Activated T-cell treated with anti-CD3 and anti-CD28 coated beads, Interleukin-2, amount 50 U/mL, for 48 hours (primary cell): ENCODE data around the gene LRBA.

Experiments used
- DNase-seq, 2 experiments: peaks; one replicate each; pipeline ENCODE4 v3.0.0-alpha.2; 2020

LRBA gene

DNA sequence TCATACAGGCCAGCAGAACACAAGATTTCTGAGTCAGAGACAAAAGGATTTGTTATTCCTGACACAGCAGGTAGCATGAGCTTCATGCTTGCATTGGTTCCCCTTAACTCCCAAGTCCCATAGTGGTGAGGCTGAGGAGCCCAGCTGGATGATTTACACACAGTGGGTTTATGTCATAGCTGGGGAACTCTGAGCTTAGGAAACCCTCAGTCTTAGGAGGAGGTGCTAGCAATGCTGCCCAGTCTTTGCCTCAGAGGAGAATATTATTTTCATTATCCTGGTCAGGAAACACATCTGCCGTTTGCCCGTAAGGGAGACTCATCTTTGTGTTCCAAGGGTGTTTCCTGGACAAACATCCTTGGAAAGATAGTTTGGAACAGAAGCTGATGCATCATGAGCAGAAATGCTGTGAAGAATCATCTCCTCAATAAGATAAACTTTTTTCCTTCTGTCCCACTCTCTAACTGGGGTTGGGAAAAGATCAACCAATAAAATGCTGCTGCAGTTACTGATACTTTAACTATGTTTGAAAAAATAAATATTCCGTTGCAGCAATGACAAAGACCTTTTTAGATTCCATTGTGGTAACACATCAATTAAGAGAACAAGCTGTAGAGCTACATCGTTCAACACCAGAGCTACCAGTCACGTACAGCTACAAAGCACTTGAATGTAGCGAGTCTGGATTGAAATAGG is 790.0 kb downstream of the LRBA start:
- DNase-seq = no peak

DNA sequence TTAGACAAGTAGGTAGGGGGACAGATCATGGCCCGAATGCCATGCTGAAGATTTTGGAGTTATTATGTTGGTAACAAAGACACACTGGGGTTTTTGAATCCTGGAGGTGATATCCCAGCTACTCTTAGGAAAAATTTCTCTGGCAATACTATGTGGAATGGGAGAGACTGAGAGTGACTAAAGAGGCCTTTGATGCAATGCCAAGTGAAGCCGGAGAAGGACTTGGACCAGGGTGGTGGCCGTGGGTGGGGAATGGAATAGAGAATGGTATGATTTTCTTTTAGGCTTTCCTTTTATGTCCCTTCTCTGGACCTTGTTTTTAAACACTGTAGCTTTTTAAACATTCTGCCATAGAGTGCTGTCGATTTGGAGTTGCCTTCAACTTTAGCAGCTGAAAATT is 795.2 kb downstream of the LRBA start:
- DNase-seq = no peak

DNA sequence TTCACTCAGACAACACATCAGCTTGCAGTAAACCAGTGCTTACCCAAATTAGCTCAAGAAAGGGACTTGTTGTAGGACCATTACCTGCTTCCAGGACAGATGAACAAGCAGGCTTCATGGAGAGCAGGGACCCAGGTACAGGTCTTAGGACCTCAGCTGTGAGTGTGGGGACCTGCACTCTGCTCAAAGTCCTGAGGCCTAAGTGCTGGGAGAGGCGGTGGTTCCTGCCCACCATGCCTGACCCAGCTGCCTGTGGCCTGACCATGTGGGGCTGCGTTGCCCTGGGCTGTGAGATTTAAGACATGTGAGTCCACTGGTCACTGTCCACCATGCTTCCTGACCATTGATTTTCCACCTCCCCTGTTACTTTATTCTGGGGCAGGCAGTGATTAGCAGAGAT is 796.6 kb downstream of the LRBA start:
- DNase-seq = no peak

DNA sequence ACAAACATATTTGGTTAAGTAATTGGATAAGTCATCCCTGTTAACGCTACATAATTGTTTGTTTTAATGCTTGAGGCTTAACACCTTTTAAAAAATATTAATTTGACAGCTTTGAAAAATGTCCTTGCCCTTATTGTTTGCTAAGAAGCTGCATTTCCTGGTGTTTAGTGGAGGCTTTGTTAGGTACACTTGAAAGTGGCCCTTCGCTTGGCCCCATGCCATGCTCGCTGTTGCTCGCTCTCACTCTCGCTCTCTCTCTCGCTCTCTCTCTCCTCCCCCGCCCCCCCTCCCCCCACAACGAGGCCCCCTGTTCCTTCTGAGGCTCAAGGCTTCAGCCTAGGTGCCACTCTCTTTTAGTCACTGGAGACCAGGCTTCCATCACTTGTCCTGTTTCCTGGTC is 797.3 kb downstream of the LRBA start:
- no peak for DNase-seq

DNA sequence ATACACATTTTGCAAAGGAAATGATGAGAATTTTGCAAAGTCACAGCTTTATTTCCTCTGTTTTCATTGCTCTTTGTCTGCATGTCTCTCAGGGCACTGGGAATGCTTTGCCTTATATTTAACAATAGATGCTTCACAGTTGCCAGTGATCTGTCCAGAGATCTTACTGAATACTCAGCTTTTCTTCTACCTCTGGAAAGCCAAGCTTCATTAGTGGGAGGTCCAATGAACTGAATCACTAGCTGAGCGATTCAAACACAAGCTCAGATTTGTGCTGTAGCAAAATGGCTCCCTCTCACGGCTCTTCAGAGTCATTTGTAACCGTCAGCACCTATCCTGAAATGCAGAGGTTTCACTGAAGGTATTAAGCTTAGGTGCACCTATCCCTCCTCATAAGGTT is 797.9 kb downstream of the LRBA start:
- DNase-seq = no peak

DNA sequence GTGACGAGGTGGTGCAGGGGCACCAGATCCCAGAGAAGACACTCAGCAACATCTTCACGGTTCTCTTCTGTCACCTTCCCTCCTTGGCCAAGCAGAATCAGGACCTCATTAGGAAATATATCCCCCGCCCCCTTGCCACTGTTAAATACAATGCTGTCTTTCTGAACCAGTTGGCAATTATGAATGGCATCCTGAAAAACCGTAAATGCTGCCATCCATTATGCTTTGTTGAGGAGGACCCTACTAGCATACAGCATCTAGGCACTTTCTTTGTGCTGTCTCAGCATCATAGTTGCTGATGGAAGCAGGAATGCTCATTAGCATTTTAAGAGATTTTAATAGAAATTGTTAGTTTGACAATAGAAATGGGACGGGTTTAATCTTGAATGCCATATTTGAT is 798.4 kb downstream of the LRBA start:
- DNase-seq = no peak

DNA sequence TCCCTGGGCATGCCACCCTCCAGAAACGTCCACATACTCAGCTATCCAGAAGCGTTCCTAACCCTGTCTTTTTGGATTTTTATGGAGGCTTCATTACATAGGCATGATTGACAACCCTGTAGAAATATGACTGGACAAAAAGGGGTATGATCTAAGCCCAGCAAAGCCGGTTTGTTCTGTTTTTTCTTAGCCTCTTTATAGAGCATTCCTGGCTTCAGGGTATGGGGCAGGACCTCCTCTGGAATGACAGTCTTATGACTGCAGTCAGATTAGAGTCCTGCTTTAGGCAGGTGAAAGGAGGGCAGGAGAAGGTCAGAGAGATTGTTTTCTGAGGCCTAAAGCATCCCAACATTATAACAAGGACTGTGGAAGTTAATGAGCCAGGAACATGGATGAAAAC is 799.5 kb downstream of the LRBA start:
- no peak for DNase-seq
